SIG-M5 (cell line): Measurements from ENCODE around the gene SDSL.

Source experiments
- DNase-seq: peaks from one replicate; lab custom pipeline; 2025; lab: John Stamatoyannopoulos, UW

Gene SDSL

GRCh38 chr12:113396828-113397496, 25.2 kb upstream of the SDSL start:
- DNase-seq = no peak

- DNase-seq = no peak
These were observed 24.5 kb upstream of the SDSL start for GRCh38 chr12:113397497-113398197.

GRCh38 chr12:113398346-113399290, 23.6 kb upstream of the SDSL start:
- DNase-seq = no peak

- DNase-seq = no peak
These were observed 22.7 kb upstream of the SDSL start for GRCh38 chr12:113399490-113399889.

- no peak for DNase-seq
These were observed 21.8 kb upstream of the SDSL start for GRCh38 chr12:113400362-113400761.

- DNase-seq = no peak
These were observed 20.8 kb upstream of the SDSL start for GRCh38 chr12:113401066-113402000.

GRCh38 chr12:113402586-113403260, 19.5 kb upstream of the SDSL start:
- no peak for DNase-seq

- no peak for DNase-seq
These were observed 18.5 kb upstream of the SDSL start, which contains the start of gene SDS for GRCh38 chr12:113403435-113404415. TSS of gene SDS (minus strand) at chr12:113403887. CDS start at chr12:113399708, 4,179 bp downstream.

GRCh38 chr12:113405694-113406093, 16.5 kb upstream of the SDSL start:
- no peak for DNase-seq

GRCh38 chr12:113407931-113408600, 14.1 kb upstream of the SDSL start:
- no peak for DNase-seq

- no peak for DNase-seq
These were observed 13.4 kb upstream of the SDSL start for GRCh38 chr12:113408756-113409298.

- no peak for DNase-seq
These were observed 12.6 kb upstream of the SDSL start for GRCh38 chr12:113409462-113410124.

GRCh38 chr12:113413488-113413939, 8.7 kb upstream of the SDSL start:
- DNase-seq = no peak

GRCh38 chr12:113414519-113415038, 7.6 kb upstream of the SDSL start:
- no peak for DNase-seq

GRCh38 chr12:113416091-113416754, 6.0 kb upstream of the SDSL start:
- no peak for DNase-seq

- DNase-seq = no peak
These were observed 3.8 kb upstream of the SDSL start for GRCh38 chr12:113418213-113418879.
